Anterior cingulate cortex (tissue), 58 donors: ENCODE data around the gene CYP19A1.
"Not testable (repeated sequence)": the region's sequence is repeated elsewhere in the genome, so short reads cannot be mapped to it uniquely, and the experiment has no call there.

Experiments used
- DNase-seq, 58 donors: peaks; one replicate each; lab custom pipeline; 2025; lab: John Stamatoyannopoulos, UW

Gene CYP19A1

GRCh38 chr15:51191072-51191670, 147.2 kb downstream of the CYP19A1 start:
- peak in 5 of 58 donors; percentile 10 to 37 (median 16) for DNase-seq

- peak in 4 of 58 donors; percentile 15 to 35 (median 22) for DNase-seq
Observed at GRCh38 chr15:51190424-51191068, 147.8 kb downstream of the CYP19A1 start.

- DNase-seq = no peak
Observed at GRCh38 chr15:51189669-51190385, 148.6 kb downstream of the CYP19A1 start.

GRCh38 chr15:51188791-51189190, 149.6 kb downstream of the CYP19A1 start:
- DNase-seq = not testable (repeated sequence)

- DNase-seq = no peak
Observed at GRCh38 chr15:51186891-51187290, 151.5 kb downstream of the CYP19A1 start.

- DNase-seq = no peak
Observed at GRCh38 chr15:51186181-51186705, 152.2 kb downstream of the CYP19A1 start.

GRCh38 chr15:51185213-51186159, 152.9 kb downstream of the CYP19A1 start:
- DNase-seq = no peak

- no peak for DNase-seq
Observed at GRCh38 chr15:51184627-51185026, 153.8 kb downstream of the CYP19A1 start.

GRCh38 chr15:51183076-51183475, 155.3 kb downstream of the CYP19A1 start:
- DNase-seq = no peak

GRCh38 chr15:51181905-51182304, 156.5 kb downstream of the CYP19A1 start:
- DNase-seq = peak in 2 of 58 donors; percentile 14 to 26

- DNase-seq = no peak
Observed at GRCh38 chr15:51181221-51181620, 157.2 kb downstream of the CYP19A1 start.

GRCh38 chr15:51180534-51180933, 157.9 kb downstream of the CYP19A1 start:
- DNase-seq = no peak

- no peak for DNase-seq
Observed at GRCh38 chr15:51180011-51180410, 158.4 kb downstream of the CYP19A1 start.

- DNase-seq = peak in 2 of 58 donors; percentile 47 to 79
Observed at GRCh38 chr15:51172193-51172592, 166.2 kb downstream of the CYP19A1 start.

- DNase-seq = no peak
Observed at GRCh38 chr15:51171634-51171932, 166.8 kb downstream of the CYP19A1 start.

GRCh38 chr15:51170882-51171633, 167.3 kb downstream of the CYP19A1 start:
- no peak for DNase-seq

GRCh38 chr15:51168700-51169099, 169.7 kb downstream of the CYP19A1 start:
- DNase-seq = no peak

- DNase-seq = no peak
Observed at GRCh38 chr15:51163843-51164242, 174.6 kb downstream of the CYP19A1 start.

- DNase-seq = peak in 54 of 58 donors; percentile 18 to 82 (median 58)
Observed at GRCh38 chr15:51162865-51163762, 175.3 kb downstream of the CYP19A1 start.
